Measurements from ENCODE around the gene SLC4A5.
"Not testable (repeated sequence)": the region's sequence is repeated elsewhere in the genome, so short reads cannot be mapped to it uniquely, and the experiment has no call there.

The SLC4A5 gene

DNA sequence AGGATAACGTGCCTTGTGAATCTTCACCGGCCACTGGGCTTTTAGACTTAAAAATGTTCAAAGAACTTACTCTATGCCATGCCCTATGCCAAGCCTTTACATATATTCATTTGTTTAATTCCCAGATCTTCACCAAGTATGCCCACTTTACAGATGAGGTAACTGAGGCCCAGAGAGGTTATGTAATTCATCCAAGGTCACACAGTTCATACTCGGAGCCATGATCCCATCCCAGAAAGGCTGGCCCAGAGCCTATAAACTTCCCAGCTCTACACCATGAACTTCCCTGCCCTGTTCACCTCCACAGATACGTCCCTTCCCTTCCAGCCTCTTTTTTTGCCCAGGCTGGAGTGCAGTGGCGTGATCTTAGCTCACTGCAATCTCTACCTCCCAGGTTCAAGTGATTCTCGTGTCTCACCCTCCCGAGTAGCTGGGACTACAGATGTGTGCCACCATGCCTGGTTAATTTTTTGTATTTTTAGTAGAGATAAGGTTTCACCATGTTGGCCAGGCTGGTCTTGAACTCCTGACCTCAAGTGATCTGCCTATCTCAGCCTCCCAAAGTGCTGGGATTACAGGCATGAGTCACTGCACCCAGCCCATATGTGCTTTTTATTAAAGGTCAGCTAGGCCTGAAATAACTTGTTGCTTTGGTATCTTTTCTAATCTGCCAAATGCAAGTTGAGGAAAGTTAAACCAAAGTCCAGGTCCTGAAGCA lies 100.7 kb downstream of the SLC4A5 start:
- no peak for TF ChIP-seq ZFX (IDR thresholded peaks at IDR 0.05; ENCODE audit: borderline replicate concordance)
- TF ChIP-seq, protein P1, sequence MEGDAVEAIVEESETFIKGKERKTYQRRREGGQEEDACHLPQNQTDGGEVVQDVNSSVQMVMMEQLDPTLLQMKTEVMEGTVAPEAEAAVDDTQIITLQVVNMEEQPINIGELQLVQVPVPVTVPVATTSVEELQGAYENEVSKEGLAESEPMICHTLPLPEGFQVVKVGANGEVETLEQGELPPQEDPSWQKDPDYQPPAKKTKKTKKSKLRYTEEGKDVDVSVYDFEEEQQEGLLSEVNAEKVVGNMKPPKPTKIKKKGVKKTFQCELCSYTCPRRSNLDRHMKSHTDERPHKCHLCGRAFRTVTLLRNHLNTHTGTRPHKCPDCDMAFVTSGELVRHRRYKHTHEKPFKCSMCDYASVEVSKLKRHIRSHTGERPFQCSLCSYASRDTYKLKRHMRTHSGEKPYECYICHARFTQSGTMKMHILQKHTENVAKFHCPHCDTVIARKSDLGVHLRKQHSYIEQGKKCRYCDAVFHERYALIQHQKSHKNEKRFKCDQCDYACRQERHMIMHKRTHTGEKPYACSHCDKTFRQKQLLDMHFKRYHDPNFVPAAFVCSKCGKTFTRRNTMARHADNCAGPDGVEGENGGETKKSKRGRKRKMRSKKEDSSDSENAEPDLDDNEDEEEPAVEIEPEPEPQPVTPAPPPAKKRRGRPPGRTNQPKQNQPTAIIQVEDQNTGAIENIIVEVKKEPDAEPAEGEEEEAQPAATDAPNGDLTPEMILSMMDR (IDR thresholded peaks at IDR 0.05), result no peak
- no peak overlapping the region for H3K27ac ChIP-seq

DNA sequence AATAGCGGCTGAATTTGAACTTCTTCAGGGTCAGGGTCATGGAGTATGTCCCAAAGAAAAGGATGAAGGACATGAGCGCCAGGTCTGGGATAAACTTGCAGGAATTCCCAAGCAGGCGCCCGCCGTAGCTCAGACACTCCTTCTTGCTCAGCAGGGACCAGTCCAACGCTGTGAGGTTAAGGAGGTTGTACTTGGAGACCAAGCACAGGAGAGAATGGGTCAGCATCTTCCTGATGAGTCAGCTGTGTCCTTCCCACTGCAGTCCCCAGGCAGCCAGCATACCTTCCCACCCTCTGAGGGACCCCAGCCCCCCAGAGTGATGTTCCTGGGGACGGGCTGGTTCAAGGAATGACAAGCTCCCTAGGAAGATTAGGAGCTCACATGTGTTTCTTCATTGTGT lies 103.9 kb downstream of the SLC4A5 start:
- no peak for TF ChIP-seq ZFX (IDR thresholded peaks at IDR 0.05; ENCODE audit: borderline replicate concordance)
- TF ChIP-seq, protein P1 (IDR thresholded peaks at IDR 0.05), result no peak
- H3K27ac ChIP-seq, result no peak overlapping the region

DNA sequence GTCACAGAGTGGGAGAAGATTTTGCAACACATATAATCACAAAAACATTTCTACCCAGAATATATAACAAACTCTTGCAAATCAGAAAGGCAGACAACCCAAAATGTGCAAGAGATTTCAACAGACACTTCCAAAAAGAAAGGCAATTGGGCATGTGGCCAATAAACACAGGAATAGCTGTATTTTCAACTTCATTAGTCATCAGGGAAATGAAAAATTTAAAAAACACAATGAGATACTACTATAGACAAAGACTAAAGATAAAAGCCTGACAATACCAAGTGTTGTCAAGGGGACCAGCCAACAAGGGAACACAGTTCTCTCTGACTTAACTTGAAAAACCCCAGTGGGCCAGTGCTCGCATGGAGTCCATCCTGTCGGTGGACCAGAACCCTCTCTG lies 104.3 kb downstream of the SLC4A5 start:
- H3K27ac ChIP-seq, result no peak overlapping the region
- no peak for TF ChIP-seq ZFX (IDR thresholded peaks at IDR 0.05; ENCODE audit: borderline replicate concordance)
- TF ChIP-seq, protein P1 (IDR thresholded peaks at IDR 0.05), result no peak

DNA sequence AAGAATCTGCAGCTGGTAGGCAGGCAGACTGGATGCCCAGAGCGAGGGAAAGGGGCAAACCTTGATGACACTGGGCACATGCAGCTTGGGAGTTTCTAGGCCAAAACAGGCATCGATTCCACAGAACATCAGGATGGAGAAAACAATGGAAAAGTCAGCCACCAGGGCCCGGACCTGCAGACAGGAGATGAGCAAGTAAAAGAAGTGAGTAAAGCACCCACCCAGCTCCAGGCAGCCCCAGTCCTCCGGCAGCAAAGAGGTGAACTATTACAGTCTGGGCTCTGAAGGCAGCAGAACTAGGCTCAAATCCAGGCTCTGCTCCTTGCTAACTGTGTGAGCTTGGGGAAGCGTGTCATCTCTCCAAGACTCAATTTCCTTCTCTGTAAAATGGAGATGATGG lies 108.2 kb downstream of the SLC4A5 start:
- TF ChIP-seq, protein P1 (IDR thresholded peaks at IDR 0.05), result no peak
- no peak for TF ChIP-seq ZFX (IDR thresholded peaks at IDR 0.05; ENCODE audit: borderline replicate concordance)
- H3K27ac ChIP-seq, result no peak overlapping the region

DNA sequence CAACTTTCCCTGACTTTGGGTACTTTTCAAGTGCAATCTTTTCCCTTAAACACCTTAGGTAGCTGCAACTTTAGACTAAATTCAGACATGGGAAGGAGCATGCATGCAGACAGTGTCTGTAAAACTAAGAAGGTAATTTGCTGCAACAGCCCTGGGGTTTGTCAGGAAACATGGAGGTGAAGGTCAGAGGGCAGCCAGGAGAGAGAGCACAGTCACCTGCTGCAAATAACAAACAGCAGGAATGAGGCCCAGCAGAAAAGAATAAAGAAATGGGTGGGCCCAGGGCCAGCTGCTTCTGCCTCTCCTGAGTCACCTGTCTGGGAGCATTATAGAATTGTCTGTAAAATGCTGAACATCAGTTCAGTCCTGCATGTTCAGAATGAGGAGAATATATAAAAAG lies 109.6 kb downstream of the SLC4A5 start:
- TF ChIP-seq, protein P1 (IDR thresholded peaks at IDR 0.05), result no peak
- TF ChIP-seq ZFX (IDR thresholded peaks at IDR 0.05; ENCODE audit: borderline replicate concordance), result no peak

DNA sequence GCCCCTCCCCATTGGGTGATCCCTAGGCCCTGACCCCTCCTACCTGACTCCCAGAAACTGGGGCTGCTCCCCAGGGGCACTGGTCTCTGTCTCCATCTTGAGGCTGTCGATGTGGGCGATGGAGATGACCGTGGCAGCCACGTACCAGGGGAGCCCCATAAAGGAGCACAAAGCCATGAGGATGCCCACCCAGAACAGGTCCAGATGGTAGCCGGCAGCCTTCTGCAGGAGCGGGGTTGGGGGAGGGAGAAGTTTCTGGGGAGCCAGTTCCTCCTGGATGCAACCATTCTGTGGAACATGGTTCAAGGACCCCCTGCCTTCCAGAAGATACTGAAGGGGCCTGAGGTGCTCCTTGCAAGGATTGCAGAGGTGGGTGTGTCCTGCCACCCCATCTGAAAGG lies 110.8 kb downstream of the SLC4A5 start:
- H3K27ac ChIP-seq, result no peak overlapping the region
- TF ChIP-seq, protein P1 (IDR thresholded peaks at IDR 0.05), result no peak
- TF ChIP-seq ZFX (IDR thresholded peaks at IDR 0.05; ENCODE audit: borderline replicate concordance), result no peak

More for the DNA sequence above, 109.6 kb downstream of the SLC4A5 start:
- H3K27ac ChIP-seq, result no peak overlapping the region

DNA sequence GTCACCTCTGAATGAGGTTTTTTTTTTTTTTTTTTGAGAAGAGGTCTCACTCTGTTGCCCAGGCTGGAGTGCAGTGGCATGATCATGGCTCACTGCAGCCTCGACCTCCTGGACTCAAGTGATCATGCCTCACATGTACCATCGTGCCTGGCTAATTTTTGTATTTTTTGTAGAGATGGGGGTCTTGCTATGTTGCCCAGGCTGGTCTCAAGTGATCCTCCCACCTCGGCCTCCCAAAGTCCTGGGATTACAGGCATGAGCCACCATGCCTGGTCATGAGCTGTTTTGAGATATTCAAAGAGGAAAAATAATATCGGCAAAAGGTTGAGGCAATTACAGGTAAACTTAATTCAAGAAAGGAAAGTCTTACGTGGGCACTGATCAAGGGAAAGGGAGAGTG lies 113.4 kb downstream of the SLC4A5 start:
- not testable (repeated sequence) for H3K27ac ChIP-seq

DNA sequence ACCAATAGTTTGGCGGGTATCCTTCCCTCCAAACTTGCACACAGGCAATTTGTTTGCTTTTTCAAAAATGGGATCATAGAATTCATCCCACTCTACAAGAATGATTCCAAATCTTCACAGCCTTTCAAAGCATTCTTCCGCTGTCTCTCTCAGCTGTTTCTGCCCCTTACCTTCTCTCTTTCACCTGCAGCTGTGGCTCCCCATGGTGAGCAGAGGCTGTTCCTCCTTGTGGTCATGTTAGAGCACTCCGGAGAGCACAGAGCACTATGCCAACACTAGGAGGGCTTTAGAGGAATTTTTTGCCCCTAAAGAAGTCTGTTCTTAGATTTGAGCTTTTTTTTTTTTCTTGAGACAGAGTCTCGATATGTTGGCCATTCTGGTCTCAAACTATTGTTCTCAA lies 114.4 kb downstream of the SLC4A5 start:
- no peak overlapping the region for H3K27ac ChIP-seq
- TF ChIP-seq ZFX (IDR thresholded peaks at IDR 0.05; ENCODE audit: borderline replicate concordance), result no peak
- TF ChIP-seq, protein P1 (IDR thresholded peaks at IDR 0.05), result no peak

All from 22Rv1 (cell line).